Suprapubic skin (tissue), 3 donors: Measurements from ENCODE around the gene DENND4C.

Experiments used
- CTCF ChIP-seq, 2 donors: fragments of 200-600 bp in 1 of 2; fragments of 450-650 bp in 1 of 2; sonication (generic) in 1 of 2; IDR thresholded peaks; one replicate each; pipeline ENCODE4 v1.5.1; 2016 to 2019; ENCODE audit warnings: antibody characterized with exemption in 2 of 2, mild to moderate bottlenecking in 1 of 2, moderate library complexity in 1 of 2
- POLR2A ChIP-seq, 2 donors: fragments of 450-650 bp; IDR thresholded peaks; one replicate each; pipeline ENCODE4 v1.6.1; 2017; ENCODE audit warnings: antibody characterized with exemption in 2 of 2, mild to moderate bottlenecking in 2 of 2, moderate library complexity in 2 of 2

- TF ChIP-seq CTCF (IDR thresholded peaks at IDR 0.05) (no peak), POLR2A (IDR thresholded peaks at IDR 0.05) (no peak)
Measured at GRCh38 chr9:19294219-19294618, 63.7 kb downstream of the DENND4C start.
